Parathyroid adenoma (tissue), 2 donors: ENCODE results near the gene HOXA6.

Experiments used
- H2AFZ ChIP-seq: fragments of 300-600 bp; sonication (generic); one replicate; pipeline ENCODE4 v1.7.0; 2017; ENCODE audit warnings: antibody characterized with exemption, mild to moderate bottlenecking
- H3K27ac ChIP-seq: fragments of 300-600 bp; sonication (generic); one replicate; pipeline ENCODE4 v1.7.0; 2017
- H3K27me3 ChIP-seq: fragments of 300-600 bp; sonication (generic); one replicate; pipeline ENCODE4 v1.7.0; 2017; ENCODE audit warnings: low read length; ENCODE audit not compliant: control insufficient read depth, insufficient read depth
- H3K36me3 ChIP-seq: fragments of 300-600 bp; sonication (generic); one replicate; pipeline ENCODE4 v1.7.0; 2017; ENCODE audit warnings: low read length; ENCODE audit not compliant: control insufficient read depth, insufficient read depth
- H3K4me1 ChIP-seq: fragments of 300-600 bp; sonication (generic); one replicate; pipeline ENCODE4 v1.7.0; 2017; ENCODE audit warnings: control low read depth
- H3K4me2 ChIP-seq: fragments of 300-600 bp; sonication (generic); one replicate; pipeline ENCODE4 v1.7.0; 2017; ENCODE audit warnings: low read length
- H3K4me3 ChIP-seq: fragments of 300-600 bp; sonication (generic); one replicate; pipeline ENCODE4 v1.7.0; 2017; ENCODE audit warnings: low read depth, low read length
- H3K79me2 ChIP-seq: fragments of 300-600 bp; sonication (generic); one replicate; pipeline ENCODE4 v1.7.0; 2017; ENCODE audit warnings: control low read depth
- H3K9ac ChIP-seq: fragments of 300-600 bp; sonication (generic); one replicate; pipeline ENCODE4 v1.7.0; 2017; ENCODE audit warnings: mild to moderate bottlenecking
- H3K9me3 ChIP-seq: fragments of 300-600 bp; sonication (generic); one replicate; pipeline ENCODE4 v1.7.0; 2017; ENCODE audit warnings: low read length; ENCODE audit not compliant: control insufficient read depth
- CTCF ChIP-seq: fragments of 300-600 bp; sonication (generic); IDR thresholded peaks from one replicate; pipeline ENCODE4 v1.7.0; 2017; ENCODE audit warnings: antibody characterized with exemption, mild to moderate bottlenecking
- donor health status: primary hyperparathyroidism.

Gene HOXA6

GRCh38 chr7:27183682-27184336 lies 36.2 kb upstream of the HOXA6 start:
- Histone ChIP-seq H3K4me3 (no peak overlapping the region), H3K9me3 (no peaks in the 10 kb centered on the region), H2AFZ (no peak overlapping the region), H3K27me3 (peaks cover 40% of the 10 kb centered on the region), H3K9ac (no peak overlapping the region), H3K4me2 (no peak overlapping the region), H3K4me1 (no peaks in the 10 kb centered on the region), H3K27ac (no peak overlapping the region), H3K79me2 (no peaks in the 10 kb centered on the region), H3K36me3 (no peaks in the 10 kb centered on the region)
- no peak for TF ChIP-seq CTCF

- Histone ChIP-seq H3K4me3 (no peak overlapping the region), H3K36me3 (no peaks in the 10 kb centered on the region), H3K9ac (no peak overlapping the region), H3K4me1 (no peaks in the 10 kb centered on the region), H3K27me3 (peaks cover 39% of the 10 kb centered on the region), H3K27ac (no peak overlapping the region), H3K4me2 (no peak overlapping the region), H3K9me3 (no peaks in the 10 kb centered on the region), H3K79me2 (no peaks in the 10 kb centered on the region), H2AFZ (no peak overlapping the region)
- no peak for TF ChIP-seq CTCF
These were observed 35.5 kb upstream of the HOXA6 start for GRCh38 chr7:27182861-27183681.

GRCh38 chr7:27182285-27182841 lies 34.8 kb upstream of the HOXA6 start:
- H3K4me2 ChIP-seq = no peak overlapping the region
- no peak overlapping the region for H3K27ac ChIP-seq
- no peaks in the 10 kb centered on the region for H3K4me1 ChIP-seq
- H3K9me3 ChIP-seq = no peaks in the 10 kb centered on the region
- TF ChIP-seq CTCF = no peak
- H3K4me3 ChIP-seq = no peak overlapping the region
- H3K9ac ChIP-seq = no peak overlapping the region
- H3K79me2 ChIP-seq = no peaks in the 10 kb centered on the region
- H3K36me3 ChIP-seq = no peaks in the 10 kb centered on the region
- peaks cover 40% of the 10 kb centered on the region for H3K27me3 ChIP-seq
- no peak overlapping the region for H2AFZ ChIP-seq

- Histone ChIP-seq H3K79me2 (no peaks in the 10 kb centered on the region), H3K4me1 (no peaks in the 10 kb centered on the region), H3K4me3 (no peak overlapping the region), H2AFZ (no peak overlapping the region), H3K9ac (no peak overlapping the region), H3K27ac (no peak overlapping the region), H3K27me3 (peaks cover 42% of the 10 kb centered on the region), H3K4me2 (no peak overlapping the region), H3K36me3 (no peaks in the 10 kb centered on the region), H3K9me3 (no peaks in the 10 kb centered on the region)
- no peak for TF ChIP-seq CTCF
These were observed 34.3 kb upstream of the HOXA6 start for GRCh38 chr7:27181795-27182275.
